Measurements from ENCODE around the gene PROK1.
"Not testable (repeated sequence)": the region's sequence is repeated elsewhere in the genome, so short reads cannot be mapped to it uniquely, and the experiment has no call there.

The PROK1 gene

DNA sequence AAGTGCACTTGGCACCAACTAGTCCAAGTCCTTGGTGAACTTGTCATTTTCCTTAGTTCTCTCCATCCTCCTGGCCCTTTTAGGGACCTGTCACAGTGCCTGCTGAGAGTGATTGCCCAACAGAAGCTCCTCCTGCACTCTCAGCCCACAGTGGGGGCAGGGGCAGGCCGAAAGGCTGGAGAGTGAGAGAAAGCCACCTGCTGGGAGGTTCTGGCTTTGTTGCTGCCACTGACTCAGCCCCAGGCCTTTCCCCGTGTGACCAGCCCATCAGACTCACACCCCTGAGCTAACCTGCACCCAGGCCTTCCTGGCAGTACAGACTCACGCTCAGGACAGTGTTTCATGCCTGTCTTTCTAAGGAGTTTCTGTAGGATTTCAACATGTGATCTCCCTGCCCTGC lies 17.1 kb upstream of the PROK1 start:
- Histone ChIP-seq H3K4me3 (ENCODE audit: extremely low read depth, insufficient read depth, low read length, poor library complexity, severe bottlenecking) (no peak overlapping the region), H3K27ac (ENCODE audit: low read depth, low read length, severe bottlenecking) (peak overlapping the region; percentile 5), H3K4me1 (ENCODE audit: control insufficient read depth, insufficient read depth, low read length, poor library complexity, severe bottlenecking) (peaks cover 41% of the 10 kb centered on the region), H3K36me3 (ENCODE audit: control insufficient read depth, insufficient read depth, low read length) (no peaks in the 10 kb centered on the region), H3K9me3 (ENCODE audit: control insufficient read depth, low read length) (no peaks in the 10 kb centered on the region)
- 11 to 20% methylated on average over 2 of the region's 3 CpGs for WGBS, 2 experiments (ENCODE audit: insufficient coverage in 2 of 2)

DNA sequence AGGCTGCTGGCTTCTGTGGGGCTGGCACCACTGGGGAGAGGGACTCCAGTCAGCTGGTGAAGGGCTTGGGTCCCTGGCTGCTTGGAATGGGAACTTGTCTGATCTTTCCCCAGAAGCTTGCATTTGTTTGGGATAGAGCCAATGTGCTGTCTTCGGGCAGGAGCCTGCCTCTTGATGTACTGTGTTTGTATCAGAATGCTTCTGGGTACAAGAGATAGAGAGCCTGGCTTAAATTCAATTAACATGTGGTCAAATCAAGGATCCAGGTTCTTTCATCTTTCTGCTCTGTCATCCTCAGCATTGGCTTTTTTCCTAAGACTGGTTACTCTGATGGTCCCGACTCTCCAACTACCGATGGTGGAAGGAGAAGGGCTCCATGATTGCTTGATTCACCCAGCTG lies 16.0 kb upstream of the PROK1 start:
- H3K4me3 ChIP-seq (ENCODE audit: extremely low read depth, insufficient read depth, low read length, poor library complexity, severe bottlenecking) = no peak overlapping the region
- no peaks in the 10 kb centered on the region for H3K36me3 ChIP-seq (ENCODE audit: control insufficient read depth, insufficient read depth, low read length)
- 100% methylated on average over 1 to 3 of the region's 3 CpGs for WGBS, 2 experiments (ENCODE audit: insufficient coverage in 2 of 2)
- H3K27ac ChIP-seq (ENCODE audit: low read depth, low read length, severe bottlenecking) = no peak overlapping the region
- H3K4me1 ChIP-seq (ENCODE audit: control insufficient read depth, insufficient read depth, low read length, poor library complexity, severe bottlenecking) = peaks cover 47% of the 10 kb centered on the region
- no peaks in the 10 kb centered on the region for H3K9me3 ChIP-seq (ENCODE audit: control insufficient read depth, low read length)

DNA sequence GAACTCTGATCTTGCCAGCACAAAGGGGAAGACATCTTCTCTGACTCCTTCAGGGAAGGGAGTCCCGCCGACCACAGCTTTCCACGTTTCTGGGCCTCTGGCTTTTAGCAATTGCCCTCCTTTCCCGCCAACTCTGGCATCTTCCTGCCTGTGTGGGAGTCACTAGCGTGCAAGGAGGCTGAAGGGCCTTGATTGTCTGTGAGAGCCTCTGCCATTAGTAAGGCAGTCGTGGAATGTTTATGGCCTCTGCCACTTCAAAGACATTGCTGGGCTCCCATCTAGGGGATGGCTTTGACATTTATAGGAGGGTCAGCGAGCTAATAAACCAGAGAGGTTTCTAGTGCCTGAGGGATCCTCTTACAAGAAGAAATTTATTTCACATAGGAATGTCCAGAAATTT lies 14.3 kb upstream of the PROK1 start:
- no peaks in the 10 kb centered on the region for H3K9me3 ChIP-seq (ENCODE audit: control insufficient read depth, low read length)
- H3K36me3 ChIP-seq (ENCODE audit: control insufficient read depth, insufficient read depth, low read length) = no peaks in the 10 kb centered on the region
- WGBS, 2 experiments (ENCODE audit: insufficient coverage in 2 of 2) = 54 to 57% methylated on average over 3 to 5 of the region's 7 CpGs
- peaks cover 50% of the 10 kb centered on the region for H3K4me1 ChIP-seq (ENCODE audit: control insufficient read depth, insufficient read depth, low read length, poor library complexity, severe bottlenecking)
- H3K4me3 ChIP-seq (ENCODE audit: extremely low read depth, insufficient read depth, low read length, poor library complexity, severe bottlenecking) = no peak overlapping the region
- H3K27ac ChIP-seq (ENCODE audit: low read depth, low read length, severe bottlenecking) = peak overlapping the region; percentile 88

DNA sequence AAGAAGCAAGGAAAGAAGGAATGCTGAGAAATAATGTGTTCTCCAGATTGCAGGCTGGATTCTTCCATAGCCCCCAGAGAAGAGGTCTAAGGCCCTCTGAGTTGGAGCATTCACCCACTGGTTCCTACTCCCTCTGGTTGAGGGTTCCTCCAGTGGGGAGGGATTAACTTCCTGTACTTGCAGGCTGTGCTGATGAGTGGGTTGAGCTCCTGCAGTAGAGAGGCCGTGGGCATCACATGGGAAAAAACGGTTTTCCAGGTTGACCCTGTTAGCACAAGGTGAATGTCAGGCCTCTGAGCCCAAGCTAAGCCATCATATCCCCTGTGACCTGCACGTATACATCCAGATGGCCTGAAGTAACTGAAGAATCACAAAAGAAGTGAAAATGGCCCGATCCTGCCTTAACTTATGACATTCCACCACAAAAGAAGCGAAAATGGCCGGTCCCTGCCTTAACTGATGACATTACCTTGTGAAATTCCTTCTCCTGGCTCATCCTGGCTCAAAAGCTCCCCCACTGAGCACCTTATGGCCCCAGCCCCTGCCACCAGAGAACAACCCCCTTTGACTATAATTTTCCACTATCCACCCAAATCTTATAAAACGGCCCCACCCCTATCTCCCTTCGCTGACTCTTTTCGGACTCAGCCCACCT lies 13.2 kb upstream of the PROK1 start:
- H3K36me3 ChIP-seq (ENCODE audit: control insufficient read depth, insufficient read depth, low read length); H3K4me3 ChIP-seq (ENCODE audit: extremely low read depth, insufficient read depth, low read length, poor library complexity, severe bottlenecking); H3K9me3 ChIP-seq (ENCODE audit: control insufficient read depth, low read length): not testable (repeated sequence)
- 70 to 85% methylated on average over 5 of the region's 9 CpGs for WGBS, 2 experiments (ENCODE audit: insufficient coverage in 2 of 2)
- H3K27ac ChIP-seq (ENCODE audit: low read depth, low read length, severe bottlenecking) = peak overlapping the region; percentile 74
- H3K4me1 ChIP-seq (ENCODE audit: control insufficient read depth, insufficient read depth, low read length, poor library complexity, severe bottlenecking) = peaks cover 50% of the 10 kb centered on the region

DNA sequence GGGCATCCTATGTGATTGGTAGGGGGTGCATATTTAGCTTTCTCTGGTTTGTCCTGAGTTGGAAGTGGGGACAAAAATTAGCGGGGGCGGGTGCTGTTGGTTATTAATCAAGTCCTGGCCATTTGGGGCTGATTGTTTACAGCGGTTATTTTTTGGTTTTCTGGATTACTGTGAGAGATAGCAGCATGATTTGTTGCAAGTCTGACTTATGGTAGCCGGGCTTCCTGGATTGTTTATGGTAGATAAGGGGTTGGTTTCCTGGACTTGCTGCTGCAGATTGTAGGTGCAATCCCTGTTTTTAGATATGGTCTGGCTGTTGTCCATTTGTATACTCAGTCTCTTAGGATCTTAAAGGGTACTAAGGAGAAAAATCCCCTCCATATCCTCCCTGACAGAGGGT lies 12.1 kb upstream of the PROK1 start:
- H3K4me1 ChIP-seq (ENCODE audit: control insufficient read depth, insufficient read depth, low read length, poor library complexity, severe bottlenecking) = peaks cover 41% of the 10 kb centered on the region

GRCh38 chr1:110439873-110440272 lies 11.1 kb upstream of the PROK1 start:
- WGBS, 2 experiments (ENCODE audit: insufficient coverage in 2 of 2) = no CpG with 5 or more reads among the region's 3 CpGs
- peaks cover 36% of the 10 kb centered on the region for H3K4me1 ChIP-seq (ENCODE audit: control insufficient read depth, insufficient read depth, low read length, poor library complexity, severe bottlenecking)
- H3K4me3 ChIP-seq (ENCODE audit: extremely low read depth, insufficient read depth, low read length, poor library complexity, severe bottlenecking); H3K36me3 ChIP-seq (ENCODE audit: control insufficient read depth, insufficient read depth, low read length); H3K27ac ChIP-seq (ENCODE audit: low read depth, low read length, severe bottlenecking); H3K9me3 ChIP-seq (ENCODE audit: control insufficient read depth, low read length): not testable (repeated sequence)

More for the DNA sequence above, 12.1 kb upstream of the PROK1 start:
- Histone ChIP-seq H3K27ac (ENCODE audit: low read depth, low read length, severe bottlenecking) (peak overlapping the region; percentile 45), H3K9me3 (ENCODE audit: control insufficient read depth, low read length) (no peaks in the 10 kb centered on the region), H3K36me3 (ENCODE audit: control insufficient read depth, insufficient read depth, low read length) (no peaks in the 10 kb centered on the region), H3K4me3 (ENCODE audit: extremely low read depth, insufficient read depth, low read length, poor library complexity, severe bottlenecking) (no peak overlapping the region)
- WGBS, 2 experiments (ENCODE audit: insufficient coverage in 2 of 2) = 80 to 95% methylated on average over 3 to 4 of the region's 4 CpGs

DNA sequence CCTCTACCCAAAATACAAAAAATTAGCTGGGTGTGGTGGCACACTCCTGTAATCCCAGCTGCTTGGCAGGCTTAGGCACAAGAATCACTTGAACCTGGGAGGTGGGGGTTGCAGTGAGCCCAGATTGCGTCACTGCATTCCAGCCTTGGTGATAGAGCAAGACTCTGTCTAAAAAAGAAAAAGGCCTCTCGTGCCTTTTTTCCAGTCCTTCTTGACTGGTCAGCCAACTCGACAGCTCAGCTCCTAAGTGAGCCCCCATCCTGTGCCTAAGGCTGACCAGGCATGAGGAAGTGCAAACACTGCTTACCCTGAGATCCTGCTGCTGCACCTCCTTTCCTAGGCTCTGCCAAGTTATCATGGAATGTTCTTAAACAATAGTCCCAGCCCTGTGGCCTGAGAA lies 10.1 kb upstream of the PROK1 start:
- Histone ChIP-seq H3K4me1 (ENCODE audit: control insufficient read depth, insufficient read depth, low read length, poor library complexity, severe bottlenecking) (peaks cover 35% of the 10 kb centered on the region), H3K9me3 (ENCODE audit: control insufficient read depth, low read length) (no peaks in the 10 kb centered on the region), H3K4me3 (ENCODE audit: extremely low read depth, insufficient read depth, low read length, poor library complexity, severe bottlenecking) (no peak overlapping the region), H3K36me3 (ENCODE audit: control insufficient read depth, insufficient read depth, low read length) (no peaks in the 10 kb centered on the region), H3K27ac (ENCODE audit: low read depth, low read length, severe bottlenecking) (no peak overlapping the region)
- 50 to 57% methylated on average over 3 of the region's 3 CpGs for WGBS, 2 experiments (ENCODE audit: insufficient coverage in 2 of 2)

DNA sequence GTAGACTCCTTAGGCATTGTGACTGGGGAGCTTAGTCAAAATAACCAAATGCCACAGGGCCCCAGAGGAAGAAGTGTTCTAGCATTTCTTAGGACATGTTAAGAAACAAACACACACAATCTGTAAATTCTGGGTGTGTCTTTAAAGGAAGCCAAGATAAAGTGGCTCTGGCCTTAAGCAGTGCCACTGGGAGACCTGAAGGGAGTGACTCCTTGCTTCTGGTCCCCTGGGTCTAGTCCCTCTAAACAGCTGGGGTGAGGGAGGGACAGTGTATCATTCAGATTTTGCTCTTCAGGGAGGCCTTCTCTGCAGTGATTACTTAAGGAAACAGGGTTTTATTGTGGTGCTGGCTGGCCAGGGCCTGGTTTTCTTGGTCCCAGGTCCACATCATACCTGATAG lies 9.1 kb upstream of the PROK1 start:
- Histone ChIP-seq H3K36me3 (ENCODE audit: control insufficient read depth, insufficient read depth, low read length) (no peaks in the 10 kb centered on the region), H3K27ac (ENCODE audit: low read depth, low read length, severe bottlenecking) (no peak overlapping the region), H3K9me3 (ENCODE audit: control insufficient read depth, low read length) (no peaks in the 10 kb centered on the region), H3K4me1 (ENCODE audit: control insufficient read depth, insufficient read depth, low read length, poor library complexity, severe bottlenecking) (peaks cover 26% of the 10 kb centered on the region), H3K4me3 (ENCODE audit: extremely low read depth, insufficient read depth, low read length, poor library complexity, severe bottlenecking) (no peak overlapping the region)

GRCh38 chr1:110443451-110443850 lies 7.5 kb upstream of the PROK1 start:
- Histone ChIP-seq H3K36me3 (ENCODE audit: control insufficient read depth, insufficient read depth, low read length) (no peaks in the 10 kb centered on the region), H3K9me3 (ENCODE audit: control insufficient read depth, low read length) (no peaks in the 10 kb centered on the region), H3K4me3 (ENCODE audit: extremely low read depth, insufficient read depth, low read length, poor library complexity, severe bottlenecking) (no peak overlapping the region), H3K4me1 (ENCODE audit: control insufficient read depth, insufficient read depth, low read length, poor library complexity, severe bottlenecking) (peaks cover 13% of the 10 kb centered on the region), H3K27ac (ENCODE audit: low read depth, low read length, severe bottlenecking) (no peak overlapping the region)
- whole genome bisulfite sequencing, 2 experiments (ENCODE audit: insufficient coverage in 2 of 2) = 90 to 97% methylated on average over 6 to 8 of the region's 8 CpGs

- Histone ChIP-seq H3K27ac (ENCODE audit: low read depth, low read length, severe bottlenecking) (no peak overlapping the region), H3K36me3 (ENCODE audit: control insufficient read depth, insufficient read depth, low read length) (no peaks in the 10 kb centered on the region), H3K4me3 (ENCODE audit: extremely low read depth, insufficient read depth, low read length, poor library complexity, severe bottlenecking) (no peak overlapping the region), H3K9me3 (ENCODE audit: control insufficient read depth, low read length) (no peaks in the 10 kb centered on the region), H3K4me1 (ENCODE audit: control insufficient read depth, insufficient read depth, low read length, poor library complexity, severe bottlenecking) (peaks cover 3% of the 10 kb centered on the region)
- 86 to 87% methylated on average over 7 of the region's 8 CpGs for WGBS, 2 experiments (ENCODE audit: insufficient coverage in 2 of 2)
Measured at GRCh38 chr1:110444561-110444960, 6.4 kb upstream of the PROK1 start.

GRCh38 chr1:110449661-110450651 lies 993 bp upstream of the PROK1 start:
- Histone ChIP-seq H3K27ac (ENCODE audit: low read depth, low read length, severe bottlenecking) (no peak overlapping the region), H3K36me3 (ENCODE audit: control insufficient read depth, insufficient read depth, low read length) (no peaks in the 10 kb centered on the region), H3K4me1 (ENCODE audit: control insufficient read depth, insufficient read depth, low read length, poor library complexity, severe bottlenecking) (no peaks in the 10 kb centered on the region), H3K9me3 (ENCODE audit: control insufficient read depth, low read length) (no peaks in the 10 kb centered on the region), H3K4me3 (ENCODE audit: extremely low read depth, insufficient read depth, low read length, poor library complexity, severe bottlenecking) (no peak overlapping the region)
- 69 to 80% methylated on average over 5 to 7 of the region's 12 CpGs for WGBS, 2 experiments (ENCODE audit: insufficient coverage in 2 of 2)
